GM19023 (cell line): Measurements from ENCODE around the gene LPO.

Experiments used
- ATAC-seq: cut with Tn5 transposase; IDR thresholded peaks from one replicate; pipeline ENCODE4 v1.9.1; 2021; ENCODE audit warnings: mild to moderate bottlenecking, moderate library complexity; ENCODE audit not compliant: unreplicated experiment

The LPO gene

GRCh38 chr17:58238147-58238634, at the start of gene LPO:
Gene LPO, plus strand, starts transcription at chr17:58238584. Its CDS starts 4,396 bp downstream, at chr17:58242980.
- no peak for ATAC-seq

- ATAC-seq, result no peak
Measured at GRCh38 chr17:58189436-58190146, 48.8 kb upstream of the LPO start.

GRCh38 chr17:58191241-58191896, 47.0 kb upstream of the LPO start:
- no peak for ATAC-seq

GRCh38 chr17:58192612-58193011, 45.8 kb upstream of the LPO start, which contains the start of gene EPX:
Gene EPX, plus strand, starts transcription at chr17:58192726. Its CDS starts 121 bp downstream, at chr17:58192847.
- no peak for ATAC-seq

DNA sequence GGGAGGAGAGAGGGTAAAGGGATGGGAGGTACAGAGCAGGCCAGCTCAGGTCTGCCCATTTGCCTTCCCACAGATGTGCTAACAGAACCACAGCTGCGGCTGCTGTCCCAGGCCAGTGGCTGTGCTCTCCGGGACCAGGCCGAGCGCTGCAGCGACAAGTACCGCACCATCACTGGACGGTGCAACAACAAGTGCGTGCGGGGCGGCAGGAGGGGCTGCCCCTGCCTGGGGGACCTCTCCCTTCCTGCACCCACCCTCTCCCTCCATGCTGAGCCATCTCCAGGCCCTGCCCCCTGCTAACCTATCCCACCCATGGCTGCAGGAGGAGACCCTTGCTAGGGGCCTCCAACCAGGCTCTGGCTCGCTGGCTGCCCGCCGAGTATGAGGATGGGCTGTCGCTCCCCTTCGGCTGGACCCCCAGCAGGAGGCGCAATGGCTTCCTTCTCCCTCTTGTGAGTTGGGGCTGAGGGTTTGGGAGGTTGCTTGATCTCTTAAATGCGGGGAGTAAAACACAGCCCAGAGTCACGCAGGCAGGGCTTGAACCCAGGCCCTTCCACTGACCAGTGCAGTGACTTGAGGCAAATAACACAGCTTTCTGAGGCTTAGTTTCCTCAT, 44.6 kb upstream of the LPO start:
- ATAC-seq, result no peak

GRCh38 chr17:58195518-58196123, 42.8 kb upstream of the LPO start:
- no peak for ATAC-seq

- ATAC-seq, result no peak
Measured at GRCh38 chr17:58196610-58197009, 41.8 kb upstream of the LPO start.

DNA sequence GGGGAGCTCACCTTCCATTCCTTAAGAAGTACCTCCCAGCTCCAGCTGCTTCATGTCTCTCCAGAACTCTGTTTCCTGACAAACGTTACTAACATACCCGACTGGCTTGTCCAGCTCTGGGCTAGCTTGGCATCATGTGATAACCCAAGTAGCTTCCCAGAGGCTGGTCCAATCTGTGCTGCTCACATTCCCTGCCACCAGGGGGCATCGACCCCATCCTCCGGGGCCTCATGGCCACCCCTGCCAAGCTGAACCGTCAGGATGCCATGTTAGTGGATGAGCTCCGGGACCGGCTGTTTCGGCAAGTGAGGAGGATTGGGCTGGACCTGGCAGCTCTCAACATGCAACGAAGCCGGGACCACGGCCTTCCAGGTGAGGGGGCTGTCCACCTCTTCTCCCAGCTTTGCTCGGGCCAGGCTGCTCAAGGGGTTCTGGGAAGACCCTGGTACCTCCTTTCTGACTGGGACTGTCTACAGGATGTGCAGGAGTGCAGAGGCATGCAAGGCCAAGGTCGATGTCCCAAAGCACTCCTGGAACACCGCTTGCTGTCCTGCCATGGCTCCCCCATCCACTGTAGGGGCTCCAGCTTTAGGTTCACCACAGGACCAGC, 38.3 kb upstream of the LPO start:
- no peak for ATAC-seq

GRCh38 chr17:58202859-58203258, 35.5 kb upstream of the LPO start:
- ATAC-seq, result no peak

- ATAC-seq, result no peak
Measured at GRCh38 chr17:58204796-58205195, 33.6 kb upstream of the LPO start.

GRCh38 chr17:58205936-58206335, 32.4 kb upstream of the LPO start:
- ATAC-seq, result no peak

DNA sequence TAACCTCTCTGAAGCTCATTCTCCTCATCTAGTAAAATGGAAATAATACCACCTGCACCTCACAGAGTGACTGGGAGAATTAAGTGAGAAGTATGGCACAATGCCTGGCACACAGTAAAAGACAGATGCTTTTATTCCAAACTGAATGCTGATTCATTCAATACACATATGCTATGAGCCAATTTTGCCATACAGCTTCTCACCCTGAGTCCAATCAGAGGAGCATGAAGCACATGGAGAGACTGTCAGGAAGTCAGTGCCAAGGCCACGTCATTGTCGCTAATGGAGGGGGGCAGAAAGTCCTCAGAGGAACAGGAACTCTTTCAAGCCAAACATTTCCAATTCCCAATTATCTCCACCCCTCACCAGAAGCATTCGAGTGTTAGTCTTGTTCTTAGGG, 30.9 kb upstream of the LPO start:
- no peak for ATAC-seq

DNA sequence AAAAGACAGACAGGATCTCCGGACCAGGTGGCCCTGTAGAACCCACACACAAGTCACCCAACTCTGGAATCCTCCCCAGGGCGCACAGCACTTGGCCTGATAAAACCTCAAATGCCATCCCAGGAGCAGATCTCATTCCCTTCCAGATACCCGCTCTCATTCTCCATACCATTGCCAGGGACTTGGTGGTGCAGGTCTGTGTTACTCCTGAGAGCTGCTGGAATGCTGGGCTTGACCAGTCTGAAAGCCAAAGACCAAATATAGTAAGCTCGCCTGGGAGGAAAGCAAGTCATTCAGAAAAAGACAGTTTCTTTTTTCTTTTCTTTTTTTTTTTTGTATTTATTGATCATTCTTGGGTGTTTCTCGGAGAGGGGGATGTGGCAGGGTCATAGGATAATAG, 30.0 kb upstream of the LPO start:
- ATAC-seq, result no peak

GRCh38 chr17:58210922-58211321, 27.5 kb upstream of the LPO start:
- no peak for ATAC-seq

GRCh38 chr17:58215685-58216084, 22.7 kb upstream of the LPO start:
- no peak for ATAC-seq

- ATAC-seq, result no peak
Measured at GRCh38 chr17:58217766-58218165, 20.6 kb upstream of the LPO start.

GRCh38 chr17:58219007-58219788, 19.2 kb upstream of the LPO start, which contains the start of gene MKS1:
Gene MKS1, minus strand, starts transcription at chr17:58219255. Its CDS starts 25 bp downstream, at chr17:58219230.
- ATAC-seq, result peak; percentile 96

GRCh38 chr17:58219789-58220183, 18.6 kb upstream of the LPO start:
- ATAC-seq, result no peak

DNA sequence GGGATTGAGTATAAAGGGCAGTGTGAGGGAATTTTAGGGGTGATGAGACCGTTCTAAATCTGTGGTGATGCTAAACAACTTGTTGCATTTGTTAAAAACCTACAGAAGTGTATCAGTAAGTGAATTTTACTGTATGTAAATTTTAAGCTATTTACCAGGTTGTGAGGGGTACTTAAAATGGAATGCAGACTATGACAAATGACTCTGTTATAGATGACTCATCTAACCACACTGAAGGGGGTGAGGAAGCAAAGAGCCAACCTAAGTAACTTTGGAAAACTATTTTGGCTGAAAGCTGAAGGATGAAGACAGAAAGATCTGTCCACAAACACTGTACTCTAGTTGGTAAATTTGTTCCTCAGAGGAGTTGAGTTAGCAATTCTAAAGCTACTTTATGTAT, 14.1 kb upstream of the LPO start:
- no peak for ATAC-seq

DNA sequence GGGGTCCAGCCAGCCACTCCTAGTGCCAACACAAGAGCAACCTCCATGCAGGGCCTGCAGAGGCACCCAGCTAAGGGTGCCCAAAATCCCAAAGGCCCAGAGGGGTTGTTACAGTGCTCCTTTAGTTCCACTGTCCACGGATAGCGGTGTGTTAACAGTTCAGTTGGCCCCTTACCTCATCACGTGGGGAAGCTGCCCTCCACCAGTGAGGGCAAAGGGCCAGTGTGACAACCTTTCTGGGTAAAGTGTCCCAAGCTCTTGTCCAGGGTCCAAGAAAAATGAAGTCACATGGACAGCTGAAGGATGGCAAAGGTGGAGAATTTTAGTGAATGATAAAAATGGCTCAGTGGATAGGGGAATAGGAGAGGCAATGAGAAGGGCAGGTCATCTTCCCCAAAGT, 10.7 kb upstream of the LPO start:
- ATAC-seq, result no peak
